H1 (cell line): ENCODE results near the gene HMCN2. TPM values are rescaled to one million over a fixed set of nuclear protein-coding genes. Genes with fewer than 3 reads are reported as not detected.

ENCODE experiments used
- CTCF ChIA-PET: fragments of 300-600 bp; sonication (Branson Sonifier 250); formaldehyde crosslinking; loops from one replicate; lab custom pipeline; 2021; ENCODE audit not compliant: partially characterized antibody; lab: Charles Lee
- POLR2A ChIA-PET: fragments of 300-600 bp; sonication (Branson Sonifier 250); formaldehyde crosslinking; loops from one replicate; lab custom pipeline; 2021; ENCODE audit warnings: inconsistent platforms; ENCODE audit not compliant: partially characterized antibody; lab: Charles Lee
- DNase-seq, 2 experiments: peaks; one replicate each; pipeline versions ENCODE4 v3.0.0 to v3.0.0-alpha.2; 2010 to 2022; ENCODE audit warnings: low spot score in 2 of 2, low read depth in 1 of 2, mixed read lengths in 1 of 2
- FAIRE-seq: peaks from 2 replicates; lab custom pipeline; 2011; peaks lifted over from hg19 to GRCh38; lab: Jason Lieb, UNC
- H2AFZ ChIP-seq: 2 replicates; pipeline ENCODE4 v1.8.1; 2012; ENCODE audit warnings: low read length, inconsistent platforms
- H2AK5ac ChIP-seq: 2 replicates; pipeline ENCODE4 v1.6.1; 2013; ENCODE audit warnings: low read depth, low read length
- H2BK120ac ChIP-seq: replicated peaks from 2 replicates; pipeline ENCODE3; 2013; ENCODE audit warnings: low read depth, low read length, inconsistent platforms
- H2BK12ac ChIP-seq: 2 replicates; pipeline ENCODE4 v1.6.1; 2013; ENCODE audit warnings: low read depth, low read length
- H2BK15ac ChIP-seq: 2 replicates; pipeline ENCODE4 v1.6.1; 2013; ENCODE audit warnings: low read length
- H2BK20ac ChIP-seq: 2 replicates; pipeline ENCODE4 v1.6.1; 2013; ENCODE audit warnings: low read length
- H2BK5ac ChIP-seq: 2 replicates; pipeline ENCODE4 v1.6.1; 2013; ENCODE audit warnings: low read depth, low read length
- H3K14ac ChIP-seq: 2 replicates; pipeline ENCODE4 v1.6.1; 2013; ENCODE audit warnings: inconsistent platforms; ENCODE audit not compliant: insufficient read length
- H3K18ac ChIP-seq: 2 replicates; pipeline ENCODE4 v1.6.1; 2013; ENCODE audit warnings: low read length; ENCODE audit errors: extremely low read depth
- H3K23ac ChIP-seq: 2 replicates; pipeline ENCODE4 v1.6.1; 2013; ENCODE audit warnings: inconsistent platforms; ENCODE audit not compliant: insufficient read length
- H3K23me2 ChIP-seq: 2 replicates; pipeline ENCODE4 v1.6.1; 2013; ENCODE audit warnings: low read depth, low read length
- H3K27ac ChIP-seq: 2 replicates; pipeline ENCODE4 v1.6.1; 2011; ENCODE audit warnings: low read depth, low read length, inconsistent platforms
- H3K27me3 ChIP-seq, 4 experiments: replicated peaks in 1 of 4; 1 replicate in 1 of 4; 2 replicates in 3 of 4; pipeline versions ENCODE4 v1.6.1 to v1.8.1; 2011 to 2013; ENCODE audit warnings: low read length in 3 of 4, mild to moderate bottlenecking in 3 of 4, inconsistent platforms in 2 of 4, mixed read lengths in 2 of 4, moderate library complexity in 1 of 4; ENCODE audit not compliant: control insufficient read depth in 3 of 4, insufficient read depth in 3 of 4; ENCODE audit errors: extremely low read depth in 1 of 4
- H3K36me3 ChIP-seq, 4 experiments: 2 replicates each; pipeline versions ENCODE4 v1.6.1 to v1.8.1; 2011 to 2013; ENCODE audit warnings: mild to moderate bottlenecking in 4 of 4, low read length in 3 of 4, moderate library complexity in 2 of 4, control low read depth in 1 of 4, inconsistent platforms in 1 of 4; ENCODE audit not compliant: insufficient read depth in 4 of 4, control insufficient read depth in 2 of 4
- H3K4ac ChIP-seq: replicated peaks from 2 replicates; pipeline ENCODE3; 2013; ENCODE audit warnings: low read length, low read depth, mixed read lengths, inconsistent platforms; ENCODE audit not compliant: insufficient read length
- H3K4me1 ChIP-seq, 4 experiments: replicated peaks in 1 of 4; 1 replicate in 1 of 4; 2 replicates in 3 of 4; pipeline versions ENCODE4 v1.6.1 to v1.8.1; 2011 to 2013; ENCODE audit warnings: low read length in 3 of 4, inconsistent platforms in 2 of 4, mixed read lengths in 1 of 4; ENCODE audit not compliant: insufficient read depth in 4 of 4, control insufficient read depth in 3 of 4
- H3K4me2 ChIP-seq, 2 experiments: 2 replicates each; pipeline versions ENCODE4 v1.6.1 to v1.8.1; 2011 to 2013; ENCODE audit warnings: low read depth in 2 of 2, low read length in 2 of 2, control low read depth in 1 of 2, inconsistent platforms in 1 of 2, mild to moderate bottlenecking in 1 of 2; ENCODE audit not compliant: insufficient read depth in 1 of 2
- H3K4me3 ChIP-seq, 4 experiments: fragments of 200-600, 300-600 bp in 1 of 4; sonication (generic), shearing (Covaris generic), sonication (Bioruptor Twin) in 1 of 4; 2 replicates each; pipeline versions ENCODE4 v1.5.1 to v1.8.1; 2011 to 2016; ENCODE audit warnings: low read length in 4 of 4, low read depth in 3 of 4, control low read depth in 2 of 4, inconsistent platforms in 2 of 4, mild to moderate bottlenecking in 2 of 4, mixed read lengths in 1 of 4, moderate library complexity in 1 of 4; ENCODE audit not compliant: insufficient read depth in 2 of 4; ENCODE audit errors: extremely low read depth in 1 of 4
- H3K56ac ChIP-seq: replicated peaks from 2 replicates; pipeline ENCODE3; 2013; ENCODE audit warnings: low read depth, mild to moderate bottlenecking, mixed read lengths, low read length, inconsistent platforms; ENCODE audit not compliant: insufficient read length
- H3K79me1 ChIP-seq: 2 replicates; pipeline ENCODE4 v1.6.1; 2013; ENCODE audit warnings: low read depth, low read length, control low read depth
- H3K79me2 ChIP-seq, 2 experiments: 2 replicates each; pipeline versions ENCODE4 v1.6.1 to v1.8.1; 2012 to 2013; ENCODE audit warnings: low read length in 2 of 2, mild to moderate bottlenecking in 2 of 2, inconsistent platforms in 1 of 2; ENCODE audit not compliant: insufficient read depth in 2 of 2, control insufficient read depth in 1 of 2
- H3K9ac ChIP-seq, 4 experiments: replicated peaks in 1 of 4; 1 replicate in 1 of 4; 2 replicates in 3 of 4; pipeline versions ENCODE4 v1.6.1 to v1.8.1; 2011 to 2013; ENCODE audit warnings: low read depth in 3 of 4, low read length in 3 of 4, control low read depth in 2 of 4, mild to moderate bottlenecking in 2 of 4, moderate library complexity in 2 of 4, inconsistent platforms in 1 of 4; ENCODE audit errors: extremely low read depth in 1 of 4
- H3K9me3 ChIP-seq, 2 experiments: 2 replicates each; pipeline versions ENCODE4 v1.6.1 to v1.8.1; 2012 to 2013; ENCODE audit warnings: mild to moderate bottlenecking in 2 of 2, moderate library complexity in 2 of 2, control low read depth in 1 of 2, inconsistent platforms in 1 of 2, low read depth in 1 of 2, low read length in 1 of 2, mixed read lengths in 1 of 2; ENCODE audit not compliant: insufficient read depth in 2 of 2
- H4K20me1 ChIP-seq, 2 experiments: replicated peaks in 1 of 2; 2 replicates each; pipeline versions ENCODE3 to v1.8.1; 2011 to 2013; ENCODE audit warnings: inconsistent platforms in 2 of 2, low read length in 2 of 2, mild to moderate bottlenecking in 1 of 2; ENCODE audit not compliant: insufficient read depth in 2 of 2, control insufficient read depth in 1 of 2
- H4K5ac ChIP-seq: 2 replicates; pipeline ENCODE4 v1.6.1; 2013; ENCODE audit warnings: low read length, low read depth, mixed read lengths, inconsistent platforms; ENCODE audit not compliant: insufficient read length
- H4K8ac ChIP-seq: 2 replicates; pipeline ENCODE4 v1.8.0; 2013; ENCODE audit warnings: mild to moderate bottlenecking, moderate library complexity, low read length, inconsistent platforms; ENCODE audit not compliant: insufficient read depth; ENCODE audit errors: extremely low read depth
- H4K91ac ChIP-seq: replicated peaks from 2 replicates; pipeline ENCODE3; 2013; ENCODE audit warnings: low read length, mixed read lengths, inconsistent platforms; ENCODE audit not compliant: insufficient read length
- ATF3 ChIP-seq: IDR thresholded peaks from 2 replicates; pipeline ENCODE4 v1.6.1; 2011; ENCODE audit warnings: low read depth, mild to moderate bottlenecking, low read length; ENCODE audit not compliant: insufficient read depth
- CHD1 ChIP-seq: IDR thresholded peaks from 2 replicates; pipeline ENCODE4 v1.6.1; 2012; ENCODE audit warnings: low read depth, low read length, improper control_type of control experiment
- EP300 ChIP-seq, 2 experiments: IDR thresholded peaks; 1 replicate in 1 of 2; 2 replicates in 1 of 2; pipeline ENCODE4 v1.6.1; 2011 to 2012; ENCODE audit warnings: low read depth in 2 of 2, low read length in 2 of 2, mild to moderate bottlenecking in 2 of 2, borderline replicate concordance in 1 of 2, inconsistent platforms in 1 of 2, moderate library complexity in 1 of 2
- EZH2 ChIP-seq: fragments of 200-600 bp; sonication (generic); IDR thresholded peaks from 2 replicates; pipeline ENCODE4 v1.7.1; 2012; ENCODE audit warnings: low read depth, mild to moderate bottlenecking, moderate library complexity, low read length, inconsistent platforms; ENCODE audit not compliant: severe bottlenecking
- KDM5A ChIP-seq: fragments of 200-600 bp; IDR thresholded peaks from 2 replicates; pipeline ENCODE4 v1.7.1; 2012; ENCODE audit warnings: mild to moderate bottlenecking, low read length, inconsistent platforms, mixed read lengths
- WGBS, 2 experiments: shearing (Covaris generic) in 1 of 2; methylation state at CpG; one replicate each; pipeline versions ENCODE4 v1.1.6 to v1.1.7; 2013 to 2015; ENCODE audit warnings: low lambda C conversion rate in 2 of 2, mixed read lengths in 2 of 2, inconsistent platforms in 1 of 2, low coverage in 1 of 2, missing lambda C conversion rate in 1 of 2; ENCODE audit not compliant: insufficient replicate concordance in 2 of 2, insufficient coverage in 1 of 2, insufficient read length in 1 of 2; ENCODE audit errors: extremely low coverage in 1 of 2, missing lambda C conversion rate in 1 of 2; 5-methylcytosine and 5-hydroxymethylcytosine counted together
- polyA plus RNA-seq, 7 experiments: library from polyadenylated mRNA; depleted of rRNA in 3 of 7; stranded (reverse) in 5 of 7; unstranded in 2 of 7; fragments of >200 nt in 5 of 7; fragments of 200-250 nt in 2 of 7; gene quantifications; 1 replicate in 5 of 7; 2 replicates in 1 of 7; 4 replicates in 1 of 7; pipeline versions ENCODE4 v1.2.1 to v1.2.3, GENCODE V29; 2011 to 2013; ENCODE audit warnings: missing spikeins in 2 of 7, mixed read lengths in 2 of 7
- total RNA-seq: library from RNA; stranded (reverse); fragmentation: NEBNext Ultra II Directional; extraction: Animal tissue kit (Norgen Biotek cat#: 25700); gene quantifications from 2 replicates; pipeline ENCODE4 v1.2.1, GENCODE V29; 2021

The HMCN2 gene
- total and polyA plus RNA-seq, 2 of the 8 experiments (the other 6 are each of a cell fraction or from before 2014, with no cell fraction given) = 5.0 to 9.1 TPM

GRCh38 chr9:130391866-130392265, 126.3 kb downstream of the HMCN2 start:
- no peaks in the 10 kb centered on the region; a peak in 1 of 4 replicates for H3K9me3 ChIP-seq
- H2BK20ac ChIP-seq = no peak overlapping the region
- H2BK15ac ChIP-seq = no peak overlapping the region
- H3K4me1 ChIP-seq = peaks cover 0 to 5% (median 0%) of the 10 kb centered on the region in 4 experiments; a peak in 1 of 7 replicates
- no peak overlapping the region for H4K91ac ChIP-seq
- no peak overlapping the region for H3K4me3 ChIP-seq
- no peak overlapping the region for H2BK120ac ChIP-seq
- H3K14ac ChIP-seq = no peak overlapping the region
- H3K27me3 ChIP-seq = no peaks in the 10 kb centered on the region
- H3K27ac ChIP-seq = no peak overlapping the region
- no peaks in the 10 kb centered on the region for H3K23me2 ChIP-seq
- H3K9ac ChIP-seq = no peak overlapping the region
- no peak overlapping the region for H4K8ac ChIP-seq
- H3K79me2 ChIP-seq = no peaks in the 10 kb centered on the region
- 91% methylated on average over 11 of the region's 13 CpGs; no CpG with 5 or more reads in 1 of the 2 experiments for whole genome bisulfite sequencing, 2 experiments
- H4K5ac ChIP-seq = no peak overlapping the region
- no peak for FAIRE-seq
- H2AK5ac ChIP-seq = no peak overlapping the region
- CTCF ChIA-PET = interaction anchor here (0.7 kb wide), 1 partner anchor 8 kb away, joined by 3 read pairs; no protein-coding TSS in a partner anchor
- H3K36me3 ChIP-seq = peaks cover 0 to 6% (median 0%) of the 10 kb centered on the region in 4 experiments; a peak in 1 of 8 replicates
- no peak overlapping the region for H2BK5ac ChIP-seq
- no peak overlapping the region for H2BK12ac ChIP-seq
- POLR2A ChIA-PET = interaction anchor here (1.7 kb wide), 1 partner anchor 17 kb away, joined by 3 read pairs; no protein-coding TSS in a partner anchor
- no peak overlapping the region for H3K4ac ChIP-seq
- H3K18ac ChIP-seq = no peak overlapping the region
- no peak overlapping the region for H3K4me2 ChIP-seq
- TF ChIP-seq CHD1 = no peak
- no peak for TF ChIP-seq KDM5A
- TF ChIP-seq EP300 (IDR thresholded peaks at IDR 0.05; ENCODE audit: borderline replicate concordance in 1 of 2, low read depth in 2 of 2, low read length in 2 of 2) = no peak
- TF ChIP-seq EZH2 = no peak
- TF ChIP-seq ATF3 = no peak
- no peak overlapping the region for H3K23ac ChIP-seq
- no peak for DNase-seq
- H4K20me1 ChIP-seq = no peaks in the 10 kb centered on the region
- no peak overlapping the region for H3K56ac ChIP-seq
- no peak overlapping the region for H2AFZ ChIP-seq
- no peaks in the 10 kb centered on the region for H3K79me1 ChIP-seq
